Stimulated activated CD4-positive, alpha-beta T cell treated with anti-CD3 and anti-CD28 coated beads, Interleukin-15, amount 100 ng/mL, for 24 hours (primary cell): Measurements from ENCODE around the gene USP10.

Source experiments
- DNase-seq: peaks from one replicate; pipeline ENCODE4 v3.0.0-alpha.2; 2020

The USP10 gene

GRCh38 chr16:84754353-84754856 lies 54.6 kb downstream of the USP10 start:
- DNase-seq = peak; percentile 73

GRCh38 chr16:84754956-84755672 lies 55.3 kb downstream of the USP10 start:
- DNase-seq = no peak

- no peak for DNase-seq
These were observed 57.0 kb downstream of the USP10 start for GRCh38 chr16:84756830-84757229.

GRCh38 chr16:84758627-84759026 lies 58.8 kb downstream of the USP10 start:
- no peak for DNase-seq

- DNase-seq = no peak
These were observed 59.3 kb downstream of the USP10 start for GRCh38 chr16:84759061-84759460.

GRCh38 chr16:84759906-84760305 lies 60.1 kb downstream of the USP10 start:
- DNase-seq = no peak

GRCh38 chr16:84761448-84762368 lies 61.9 kb downstream of the USP10 start:
- DNase-seq = no peak

- DNase-seq = no peak
These were observed 63.4 kb downstream of the USP10 start for GRCh38 chr16:84763164-84763563.

- DNase-seq = no peak
These were observed 63.8 kb downstream of the USP10 start for GRCh38 chr16:84763629-84764028.

- no peak for DNase-seq
These were observed 65.2 kb downstream of the USP10 start for GRCh38 chr16:84764970-84765369.

GRCh38 chr16:84765616-84766580 lies 66.1 kb downstream of the USP10 start:
- peak; percentile 30 for DNase-seq

- no peak for DNase-seq
These were observed 67.4 kb downstream of the USP10 start for GRCh38 chr16:84766978-84767773.

- no peak for DNase-seq
These were observed 68.4 kb downstream of the USP10 start for GRCh38 chr16:84768061-84768807.

GRCh38 chr16:84768808-84769197 lies 69.0 kb downstream of the USP10 start:
- no peak for DNase-seq

- no peak for DNase-seq
These were observed 69.6 kb downstream of the USP10 start for GRCh38 chr16:84769416-84769815.

- no peak for DNase-seq
These were observed 73.5 kb downstream of the USP10 start for GRCh38 chr16:84773312-84773711.

GRCh38 chr16:84774810-84775209 lies 75.0 kb downstream of the USP10 start:
- no peak for DNase-seq

- DNase-seq = no peak
These were observed 75.5 kb downstream of the USP10 start for GRCh38 chr16:84775262-84775810.

GRCh38 chr16:84777435-84777834 lies 77.6 kb downstream of the USP10 start:
- DNase-seq = no peak

GRCh38 chr16:84778720-84779119 lies 78.9 kb downstream of the USP10 start:
- DNase-seq = no peak

- DNase-seq = no peak
These were observed 80.3 kb downstream of the USP10 start for GRCh38 chr16:84780063-84780462.
